Stimulated activated memory B cell treated with anti-CD40 and anti-IgM and Interleukin-4, amounts not matched to agents 10 μg/mL and 1 μg/mL and 100 μg/mL, for 72 hours (primary cell): ENCODE measurements around the gene CIRBP.

ENCODE experiments used
- ATAC-seq: fragments of 150-1000 bp; cut with Tn5 transposase; 2 replicates; pipeline ENCODE4 v1.10.0; 2021
- H3K27ac Mint-ChIP-seq: one replicate; pipeline ENCODE4 v1.8.0; 2022; ENCODE audit warnings: mild to moderate bottlenecking, mixed read lengths
- H3K27me3 Mint-ChIP-seq: one replicate; pipeline ENCODE4 v1.8.0; 2022; ENCODE audit warnings: mixed read lengths
- H3K36me3 Mint-ChIP-seq: one replicate; pipeline ENCODE4 v1.8.0; 2022; ENCODE audit warnings: mixed read lengths
- H3K4me1 Mint-ChIP-seq: one replicate; pipeline ENCODE4 v1.8.0; 2022; ENCODE audit warnings: mixed read lengths
- H3K4me3 Mint-ChIP-seq: one replicate; pipeline ENCODE4 v1.8.0; 2022; ENCODE audit warnings: mild to moderate bottlenecking, moderate library complexity, mixed read lengths
- H3K9me3 Mint-ChIP-seq: one replicate; pipeline ENCODE4 v1.8.0; 2022; ENCODE audit warnings: mixed read lengths

Gene CIRBP

DNA sequence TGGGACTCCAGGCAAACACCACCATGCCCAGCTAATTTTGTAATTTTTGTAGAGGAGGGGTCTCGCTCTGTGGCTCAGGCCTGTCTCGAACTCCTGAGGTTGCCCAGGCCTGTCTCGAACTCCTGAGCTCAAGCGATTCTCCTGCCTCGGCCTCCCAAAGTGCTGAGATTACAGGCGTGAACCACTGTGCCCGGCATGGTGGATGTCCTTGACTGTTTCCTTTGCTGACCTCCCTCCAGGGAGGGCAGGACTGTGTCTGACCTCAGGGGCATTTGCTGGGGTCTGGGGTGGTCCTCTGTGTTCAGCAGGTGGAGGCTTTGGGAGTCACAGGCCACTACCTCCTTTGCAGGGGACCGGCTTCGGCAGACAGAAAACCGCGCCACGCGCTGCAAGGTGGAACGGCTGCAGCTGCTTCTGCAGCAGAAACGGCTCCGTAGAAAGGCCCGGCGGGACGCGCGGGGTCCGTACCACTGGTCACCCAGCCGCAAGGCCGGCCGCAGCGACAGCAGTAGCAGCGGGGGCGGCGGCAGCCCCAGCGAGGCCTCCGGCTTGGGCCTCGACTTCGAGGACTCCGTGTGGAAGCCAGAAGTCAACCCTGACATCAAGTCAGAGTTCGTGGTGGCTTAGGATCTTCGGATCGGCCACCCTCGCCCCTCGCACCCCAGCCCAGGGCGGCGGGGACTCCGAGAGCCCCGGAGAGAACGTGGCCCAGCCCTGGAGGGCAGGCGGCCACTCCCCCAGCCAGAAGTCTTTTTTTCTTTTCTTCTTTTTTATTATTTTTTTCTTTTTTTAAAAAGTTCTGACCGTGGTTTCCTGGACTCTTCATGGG is 12.3 kb upstream of the CIRBP start:
- H3K4me3 Mint-ChIP-seq: no peak overlapping the region
- ATAC-seq: no peak
- H3K9me3 Mint-ChIP-seq: no peaks in the 10 kb centered on the region
- H3K27ac Mint-ChIP-seq: peak overlapping the region; percentile 97
- H3K4me1 Mint-ChIP-seq: peaks cover 66% of the 10 kb centered on the region
- H3K27me3 Mint-ChIP-seq: no peaks in the 10 kb centered on the region
- peaks cover 38% of the 10 kb centered on the region for H3K36me3 Mint-ChIP-seq

- no peaks in the 10 kb centered on the region for H3K9me3 Mint-ChIP-seq
- peak overlapping the region; percentile 97 for H3K27ac Mint-ChIP-seq
- H3K36me3 Mint-ChIP-seq: peaks cover 31% of the 10 kb centered on the region
- H3K4me3 Mint-ChIP-seq: peak overlapping the region; percentile 51
- no peaks in the 10 kb centered on the region for H3K27me3 Mint-ChIP-seq
- H3K4me1 Mint-ChIP-seq: peaks cover 66% of the 10 kb centered on the region
- ATAC-seq: no peak
Measured at GRCh38 chr19:1257475-1258162, 11.5 kb upstream of the CIRBP start.

- Mint-ChIP-seq H3K9me3 (no peaks in the 10 kb centered on the region), H3K36me3 (peaks cover 30% of the 10 kb centered on the region), H3K4me1 (peaks cover 69% of the 10 kb centered on the region), H3K27ac (peak overlapping the region; percentile 97), H3K4me3 (peak overlapping the region; percentile 51), H3K27me3 (no peaks in the 10 kb centered on the region)
- no peak for ATAC-seq
Measured at GRCh38 chr19:1258163-1258492, 11.0 kb upstream of the CIRBP start.

DNA sequence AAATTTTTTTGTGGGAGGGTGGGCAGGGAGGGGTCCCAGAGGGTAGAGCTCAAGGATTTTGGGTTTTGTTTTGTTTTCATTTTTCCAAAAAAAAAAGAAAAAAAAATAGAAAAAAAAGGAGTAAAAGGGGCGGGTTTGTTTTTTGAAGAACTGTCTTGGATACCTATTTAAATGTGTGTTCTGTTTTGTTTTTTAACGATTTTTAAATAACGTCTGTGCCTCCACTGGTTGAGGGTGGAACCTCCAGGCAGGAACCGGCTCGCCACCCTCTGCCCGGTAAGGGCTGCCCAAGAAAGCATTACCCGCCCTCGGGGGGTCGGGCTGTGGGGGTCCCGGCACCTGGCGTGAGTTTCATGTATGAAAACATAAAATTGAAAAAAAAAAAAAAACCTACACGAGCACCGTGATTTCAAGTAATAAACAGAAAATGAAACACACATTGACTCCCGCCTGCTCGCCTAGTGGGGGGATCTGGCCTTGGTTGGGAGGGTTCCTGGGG is 10.4 kb upstream of the CIRBP start:
- no peaks in the 10 kb centered on the region for H3K9me3 Mint-ChIP-seq
- peaks cover 69% of the 10 kb centered on the region for H3K4me1 Mint-ChIP-seq

DNA sequence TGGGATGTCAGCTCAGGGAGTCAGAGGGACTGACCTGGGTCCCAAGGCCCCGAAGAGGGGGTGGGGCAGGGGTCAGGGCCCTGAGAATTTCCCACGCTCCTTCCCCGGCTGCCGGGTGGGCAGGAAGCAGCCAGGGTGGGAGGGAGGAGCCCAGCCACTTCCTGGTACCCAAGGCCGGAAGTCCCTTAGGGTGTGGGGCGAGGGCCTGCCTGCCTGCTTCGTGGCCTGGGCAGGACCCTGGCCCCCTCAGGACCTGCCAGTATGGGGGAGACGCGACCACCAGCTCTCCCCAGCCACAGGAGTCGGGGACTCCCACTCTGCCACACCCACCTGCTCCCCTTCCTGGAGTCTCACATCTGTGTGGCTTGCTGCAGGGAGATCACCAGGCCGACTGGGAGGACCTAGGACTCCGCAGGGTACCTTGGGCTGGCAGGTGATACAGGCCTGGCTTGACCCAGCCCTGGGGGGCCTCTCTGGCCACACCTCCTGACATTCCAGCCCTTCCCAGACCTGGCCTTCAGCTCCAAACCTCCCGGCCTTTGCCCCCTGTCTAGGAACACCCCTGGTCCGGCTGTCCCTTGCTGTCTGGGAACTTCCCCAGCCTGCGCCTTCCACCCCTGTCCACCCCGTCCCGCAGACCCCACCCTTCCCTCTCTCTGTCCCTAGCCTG is 9.8 kb upstream of the CIRBP start:
- Mint-ChIP-seq H3K27ac (peak overlapping the region; percentile 97), H3K4me3 (peak overlapping the region; percentile 97), H3K4me1 (peaks cover 72% of the 10 kb centered on the region), H3K9me3 (no peaks in the 10 kb centered on the region), H3K36me3 (peaks cover 25% of the 10 kb centered on the region), H3K27me3 (no peaks in the 10 kb centered on the region)
- peak; percentile 44 for ATAC-seq

More for the DNA sequence above, 10.4 kb upstream of the CIRBP start:
- ATAC-seq: no peak
- Mint-ChIP-seq H3K36me3 (peaks cover 24% of the 10 kb centered on the region), H3K4me3 (peak overlapping the region; percentile 97), H3K27me3 (no peaks in the 10 kb centered on the region), H3K27ac (peak overlapping the region; percentile 97)

- Mint-ChIP-seq H3K4me3 (peak overlapping the region; percentile 97), H3K27me3 (no peaks in the 10 kb centered on the region), H3K9me3 (no peaks in the 10 kb centered on the region), H3K4me1 (peaks cover 74% of the 10 kb centered on the region), H3K27ac (peak overlapping the region; percentile 97), H3K36me3 (peaks cover 24% of the 10 kb centered on the region)
- peak; percentile 34 for ATAC-seq
Measured at GRCh38 chr19:1259876-1260748, 9.0 kb upstream of the CIRBP start.

DNA sequence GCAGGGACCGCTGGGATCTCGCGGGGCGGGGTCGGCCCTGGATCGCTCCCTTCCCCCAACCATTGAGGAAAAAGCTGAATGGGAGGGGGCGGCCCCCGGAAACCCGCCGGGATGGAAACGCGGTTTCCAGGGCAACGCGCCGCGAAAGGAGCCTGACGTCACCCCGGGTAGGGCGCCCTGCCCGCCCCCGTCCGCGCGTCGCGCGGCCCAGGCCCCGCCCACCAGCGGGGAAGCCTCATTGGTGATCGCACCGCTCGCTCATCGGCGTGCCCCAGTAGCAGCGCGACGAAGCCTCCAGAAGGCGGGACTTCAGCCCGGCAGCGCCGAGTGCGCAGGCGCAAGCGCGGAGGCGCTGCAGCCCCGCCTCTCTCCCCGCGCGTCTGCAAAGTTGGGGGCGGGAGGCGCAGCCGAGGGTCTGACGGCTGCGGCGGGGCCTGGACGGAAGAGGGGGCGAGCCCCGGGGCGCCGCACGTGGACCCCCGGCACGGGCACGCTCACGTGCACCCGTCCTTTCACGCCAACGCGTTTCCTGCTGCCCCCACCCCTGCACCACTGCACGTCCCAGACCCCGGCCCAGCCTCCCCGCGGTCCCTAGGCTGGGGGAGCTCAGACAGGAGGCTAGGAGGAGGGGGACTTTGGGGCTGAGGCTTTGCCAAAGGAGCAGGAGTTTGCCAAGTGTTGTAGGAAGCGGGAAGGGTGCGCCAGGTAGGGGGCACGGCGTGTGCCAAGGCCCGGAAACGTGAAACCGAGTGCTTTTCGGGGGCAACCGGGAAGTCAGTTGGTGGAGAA is 8.2 kb upstream of the CIRBP start:
- ATAC-seq: peak; percentile 79
- H3K27ac Mint-ChIP-seq: peak overlapping the region; percentile 97
- peaks cover 77% of the 10 kb centered on the region for H3K4me1 Mint-ChIP-seq
- H3K27me3 Mint-ChIP-seq: no peaks in the 10 kb centered on the region
- H3K36me3 Mint-ChIP-seq: peaks cover 18% of the 10 kb centered on the region
- H3K4me3 Mint-ChIP-seq: peak overlapping the region; percentile 97
- H3K9me3 Mint-ChIP-seq: no peaks in the 10 kb centered on the region

DNA sequence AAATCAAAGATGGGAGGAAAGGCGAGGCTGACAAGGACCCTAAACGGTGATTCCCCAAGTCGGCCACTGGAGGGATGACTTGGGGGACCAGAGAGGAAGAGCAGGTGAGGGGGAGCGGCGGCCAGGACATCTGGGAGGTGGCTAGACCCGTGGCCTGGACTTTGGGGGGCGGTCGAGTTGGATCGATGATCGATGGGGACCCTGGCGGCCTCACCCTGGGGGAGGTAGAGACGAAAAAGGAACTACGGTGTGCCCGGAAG is 7.7 kb upstream of the CIRBP start:
- H3K27ac Mint-ChIP-seq: peak overlapping the region; percentile 97
- peaks cover 79% of the 10 kb centered on the region for H3K4me1 Mint-ChIP-seq
- H3K36me3 Mint-ChIP-seq: peaks cover 18% of the 10 kb centered on the region
- no peaks in the 10 kb centered on the region for H3K9me3 Mint-ChIP-seq
- peak overlapping the region; percentile 97 for H3K4me3 Mint-ChIP-seq
- no peaks in the 10 kb centered on the region for H3K27me3 Mint-ChIP-seq
- no peak for ATAC-seq

- Mint-ChIP-seq H3K36me3 (peaks cover 18% of the 10 kb centered on the region), H3K27ac (peak overlapping the region; percentile 97), H3K4me1 (peaks cover 80% of the 10 kb centered on the region), H3K4me3 (peak overlapping the region; percentile 97), H3K9me3 (no peaks in the 10 kb centered on the region), H3K27me3 (no peaks in the 10 kb centered on the region)
- no peak for ATAC-seq
Measured at GRCh38 chr19:1261798-1262622, 7.1 kb upstream of the CIRBP start.

- ATAC-seq: no peak
- Mint-ChIP-seq H3K27ac (peak overlapping the region; percentile 97), H3K9me3 (no peaks in the 10 kb centered on the region), H3K27me3 (no peaks in the 10 kb centered on the region), H3K4me3 (peak overlapping the region; percentile 81), H3K36me3 (peaks cover 12% of the 10 kb centered on the region), H3K4me1 (peaks cover 81% of the 10 kb centered on the region)
Measured at GRCh38 chr19:1262623-1263123, 6.5 kb upstream of the CIRBP start.

DNA sequence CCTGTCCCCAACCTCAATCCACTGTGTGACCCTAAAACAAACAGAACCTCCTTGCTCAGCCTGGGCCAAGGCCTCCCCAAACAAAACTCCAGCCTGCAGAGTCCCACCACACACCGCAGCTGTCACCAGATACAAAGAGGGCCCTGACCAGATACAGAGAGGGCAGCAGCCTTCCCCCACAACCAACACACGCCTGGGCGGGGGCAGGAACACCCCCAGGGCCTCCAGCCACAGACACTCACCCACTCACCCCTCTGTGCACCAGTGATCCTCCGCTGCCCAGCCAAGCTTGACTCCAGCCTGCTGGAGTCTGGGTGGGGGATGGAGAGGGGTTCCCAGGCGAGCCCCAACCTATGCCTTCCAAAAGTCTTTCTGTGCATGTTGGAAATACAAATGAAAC is 5.9 kb upstream of the CIRBP start:
- peaks cover 81% of the 10 kb centered on the region for H3K4me1 Mint-ChIP-seq
- H3K27ac Mint-ChIP-seq: peak overlapping the region; percentile 97
- H3K4me3 Mint-ChIP-seq: peak overlapping the region; percentile 81
- H3K9me3 Mint-ChIP-seq: no peaks in the 10 kb centered on the region
- no peak for ATAC-seq
- peaks cover 7% of the 10 kb centered on the region for H3K36me3 Mint-ChIP-seq
- H3K27me3 Mint-ChIP-seq: no peaks in the 10 kb centered on the region

GRCh38 chr19:1264801-1265614 is 4.1 kb upstream of the CIRBP start:
- H3K27me3 Mint-ChIP-seq: no peaks in the 10 kb centered on the region
- H3K4me3 Mint-ChIP-seq: peak overlapping the region; percentile 74
- no peaks in the 10 kb centered on the region for H3K9me3 Mint-ChIP-seq
- ATAC-seq: peak; percentile 37
- H3K36me3 Mint-ChIP-seq: peaks cover 9% of the 10 kb centered on the region
- H3K4me1 Mint-ChIP-seq: peaks cover 78% of the 10 kb centered on the region
- peak overlapping the region; percentile 97 for H3K27ac Mint-ChIP-seq
